Measurements from ENCODE around the gene ESR1.
"Not testable (repeated sequence)": the region's sequence is repeated elsewhere in the genome, so short reads cannot be mapped to it uniquely, and the experiment has no call there.

ESR1 gene

GRCh38 chr6:152130441-152130840, 323.0 kb downstream of the ESR1 start:
- Histone ChIP-seq H3K9me3 (ENCODE audit: control insufficient read depth, insufficient read depth, low read length) (no peaks in the 10 kb centered on the region), H3K36me3 (ENCODE audit: control insufficient read depth, low read length) (peaks cover 88% of the 10 kb centered on the region), H3K79me2 (ENCODE audit: control insufficient read depth, low read length) (no peaks in the 10 kb centered on the region), H3K9me2 (replicated peaks; ENCODE audit: control insufficient read depth, low read length) (no peaks in the 10 kb centered on the region), H3F3A (ENCODE audit: control insufficient read depth, insufficient read depth) (no peaks in the 10 kb centered on the region), H3K4me1 (ENCODE audit: control insufficient read depth, low read length) (no peaks in the 10 kb centered on the region), H3K4me3 (ENCODE audit: low read length) (no peak overlapping the region), H3K27ac (ENCODE audit: low read depth, low read length) (no peak overlapping the region), H3K27me3 (ENCODE audit: control insufficient read depth, low read length) (no peaks in the 10 kb centered on the region), H4K20me1 (ENCODE audit: control insufficient read depth, insufficient read depth, low read depth, low read length) (no peaks in the 10 kb centered on the region), H3K4me2 (ENCODE audit: low read length) (no peak overlapping the region)
- TF ChIP-seq CTCF (IDR thresholded peaks at IDR 0.05; ENCODE audit: low read depth, low read length, poor library complexity, severe bottlenecking) = no peak
- TF ChIP-seq EZH2phosphoT487 (IDR thresholded peaks at IDR 0.05; ENCODE audit: borderline replicate concordance, low read length) = no peak

- Histone ChIP-seq H3K4me2 (ENCODE audit: low read length) (no peak overlapping the region), H3K79me2 (ENCODE audit: control insufficient read depth, low read length) (no peaks in the 10 kb centered on the region), H3K27ac (ENCODE audit: low read depth, low read length) (no peak overlapping the region), H3K36me3 (ENCODE audit: control insufficient read depth, low read length) (peaks cover 89% of the 10 kb centered on the region), H3K27me3 (ENCODE audit: control insufficient read depth, low read length) (no peaks in the 10 kb centered on the region), H3K9me3 (ENCODE audit: control insufficient read depth, insufficient read depth, low read length) (no peaks in the 10 kb centered on the region), H4K20me1 (ENCODE audit: control insufficient read depth, insufficient read depth, low read depth, low read length) (no peaks in the 10 kb centered on the region), H3K4me1 (ENCODE audit: control insufficient read depth, low read length) (no peaks in the 10 kb centered on the region), H3F3A (ENCODE audit: control insufficient read depth, insufficient read depth) (no peaks in the 10 kb centered on the region), H3K9me2 (replicated peaks; ENCODE audit: control insufficient read depth, low read length) (no peaks in the 10 kb centered on the region), H3K4me3 (ENCODE audit: low read length) (no peak overlapping the region)
- TF ChIP-seq CTCF (IDR thresholded peaks at IDR 0.05; ENCODE audit: low read depth, low read length, poor library complexity, severe bottlenecking) = no peak
- TF ChIP-seq EZH2phosphoT487 (IDR thresholded peaks at IDR 0.05; ENCODE audit: borderline replicate concordance, low read length) = no peak
Measured at GRCh38 chr6:152135755-152136448, 328.4 kb downstream of the ESR1 start.

GRCh38 chr6:152136449-152136825, 329.0 kb downstream of the ESR1 start:
- Histone ChIP-seq H3F3A (ENCODE audit: control insufficient read depth, insufficient read depth) (no peaks in the 10 kb centered on the region), H3K27me3 (ENCODE audit: control insufficient read depth, low read length) (no peaks in the 10 kb centered on the region), H3K27ac (ENCODE audit: low read depth, low read length) (no peak overlapping the region), H3K9me3 (ENCODE audit: control insufficient read depth, insufficient read depth, low read length) (no peaks in the 10 kb centered on the region), H3K9me2 (replicated peaks; ENCODE audit: control insufficient read depth, low read length) (no peaks in the 10 kb centered on the region), H3K36me3 (ENCODE audit: control insufficient read depth, low read length) (peaks cover 91% of the 10 kb centered on the region), H3K79me2 (ENCODE audit: control insufficient read depth, low read length) (no peaks in the 10 kb centered on the region), H3K4me1 (ENCODE audit: control insufficient read depth, low read length) (no peaks in the 10 kb centered on the region), H4K20me1 (ENCODE audit: control insufficient read depth, insufficient read depth, low read depth, low read length) (no peaks in the 10 kb centered on the region), H3K4me3 (ENCODE audit: low read length) (no peak overlapping the region), H3K4me2 (ENCODE audit: low read length) (no peak overlapping the region)
- TF ChIP-seq CTCF (IDR thresholded peaks at IDR 0.05; ENCODE audit: low read depth, low read length, poor library complexity, severe bottlenecking) (no peak), EZH2phosphoT487 (IDR thresholded peaks at IDR 0.05; ENCODE audit: borderline replicate concordance, low read length) (no peak)

DNA sequence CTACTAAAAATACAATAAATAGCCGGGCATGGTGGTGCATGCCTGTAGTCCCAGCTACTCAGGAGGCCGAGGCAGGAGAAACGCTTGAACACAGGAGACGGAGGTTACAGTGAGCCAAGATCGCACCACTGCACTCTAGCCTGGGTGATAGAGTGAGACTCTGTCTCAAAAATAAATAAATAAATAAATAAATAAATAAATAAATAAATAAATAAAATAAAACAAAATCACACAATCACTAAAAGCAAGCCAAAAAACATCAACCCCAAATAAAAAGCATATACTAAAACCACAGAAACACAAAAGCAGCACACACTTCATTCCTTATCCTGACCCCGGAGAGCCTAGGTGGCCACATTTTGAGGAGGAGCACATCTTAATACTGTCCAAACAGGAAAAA, 330.9 kb downstream of the ESR1 start:
- not testable (repeated sequence) for H3K4me2 ChIP-seq (ENCODE audit: low read length); H3F3A ChIP-seq (ENCODE audit: control insufficient read depth, insufficient read depth); H3K79me2 ChIP-seq (ENCODE audit: control insufficient read depth, low read length); H3K9me2 ChIP-seq (replicated peaks; ENCODE audit: control insufficient read depth, low read length); H3K4me1 ChIP-seq (ENCODE audit: control insufficient read depth, low read length); H3K4me3 ChIP-seq (ENCODE audit: low read length); H3K27me3 ChIP-seq (ENCODE audit: control insufficient read depth, low read length); H3K9me3 ChIP-seq (ENCODE audit: control insufficient read depth, insufficient read depth, low read length); H4K20me1 ChIP-seq (ENCODE audit: control insufficient read depth, insufficient read depth, low read depth, low read length); H3K27ac ChIP-seq (ENCODE audit: low read depth, low read length)
- peaks cover 84% of the 10 kb centered on the region for H3K36me3 ChIP-seq (ENCODE audit: control insufficient read depth, low read length)

All from DOHH2 (cell line).